Nephron (organoid): ENCODE data around the gene MT1HL1.

Source experiments
- H3K27ac Mint-ChIP-seq, 3 experiments: 2 replicates each; pipeline ENCODE4 v1.8.0; 2020; ENCODE audit warnings: mixed read lengths in 3 of 3, mild to moderate bottlenecking in 2 of 3, moderate library complexity in 1 of 3
- H3K27me3 Mint-ChIP-seq: 2 replicates; pipeline ENCODE4 v1.8.0; 2021; ENCODE audit warnings: low read depth, mild to moderate bottlenecking, moderate library complexity, mixed read lengths
- H3K36me3 Mint-ChIP-seq: 2 replicates; pipeline ENCODE4 v1.8.0; 2020; ENCODE audit warnings: low read depth, mixed read lengths
- H3K4me1 Mint-ChIP-seq: 2 replicates; pipeline ENCODE4 v1.8.0; 2020; ENCODE audit warnings: mixed read lengths
- H3K4me3 Mint-ChIP-seq, 3 experiments: 2 replicates each; pipeline ENCODE4 v1.8.0; 2020; ENCODE audit warnings: mild to moderate bottlenecking in 3 of 3, mixed read lengths in 3 of 3, moderate library complexity in 2 of 3
- H3K9me3 Mint-ChIP-seq: 2 replicates; pipeline ENCODE4 v1.8.0; 2020; ENCODE audit warnings: mixed read lengths
- CTCF ChIP-seq, 3 experiments: fragments of 200-600 bp; sonication (generic); IDR thresholded peaks; one replicate each; pipeline ENCODE4 v1.5.0; 2021; ENCODE audit warnings: antibody characterized with exemption in 3 of 3; ENCODE audit not compliant: unreplicated experiment in 3 of 3

Gene MT1HL1

GRCh38 chr1:237043846-237044636, 39.8 kb upstream of the MT1HL1 start:
- peak overlapping the region; percentile 80 to 94 (median 80) for H3K4me3 Mint-ChIP-seq
- no peak for TF ChIP-seq CTCF (IDR thresholded peaks at IDR 0.05; ENCODE audit: unreplicated experiment in 3 of 3)
- H3K9me3 Mint-ChIP-seq: no peaks in the 10 kb centered on the region
- no peak overlapping the region for H3K27ac Mint-ChIP-seq
- peaks cover 20% of the 10 kb centered on the region for H3K4me1 Mint-ChIP-seq
- no peaks in the 10 kb centered on the region for H3K36me3 Mint-ChIP-seq
- H3K27me3 Mint-ChIP-seq: peaks cover 19% of the 10 kb centered on the region

- Mint-ChIP-seq H3K9me3 (no peaks in the 10 kb centered on the region), H3K4me1 (peaks cover 20% of the 10 kb centered on the region), H3K36me3 (no peaks in the 10 kb centered on the region), H3K27me3 (peaks cover 19% of the 10 kb centered on the region), H3K4me3 (peak overlapping the region; percentile 80 to 94 (median 80)), H3K27ac (no peak overlapping the region)
- TF ChIP-seq CTCF (IDR thresholded peaks at IDR 0.05; ENCODE audit: unreplicated experiment in 3 of 3): no peak
These were observed 38.8 kb upstream of the MT1HL1 start for GRCh38 chr1:237042892-237043576.

- Mint-ChIP-seq H3K36me3 (no peaks in the 10 kb centered on the region), H3K27me3 (peaks cover 19% of the 10 kb centered on the region), H3K4me1 (peaks cover 20% of the 10 kb centered on the region), H3K4me3 (peak overlapping the region; percentile 80 to 94 (median 80)), H3K27ac (no peak overlapping the region), H3K9me3 (no peaks in the 10 kb centered on the region)
- TF ChIP-seq CTCF (IDR thresholded peaks at IDR 0.05; ENCODE audit: unreplicated experiment in 3 of 3): no peak
These were observed 38.3 kb upstream of the MT1HL1 start for GRCh38 chr1:237042526-237042891.

- no peak within 1 kb of the TSS for H3K27ac Mint-ChIP-seq
- H3K27me3 Mint-ChIP-seq: peaks cover 19% of the 10 kb centered on the region
- H3K36me3 Mint-ChIP-seq: no peaks in the 10 kb centered on the region
- peak within 1 kb of the TSS; percentile 80 to 95 (median 90) for H3K4me3 Mint-ChIP-seq
- H3K4me1 Mint-ChIP-seq: peaks cover 20% of the 10 kb centered on the region
- H3K9me3 Mint-ChIP-seq: no peaks in the 10 kb centered on the region
- peak; percentile 60 to 71 (median 64) for TF ChIP-seq CTCF (IDR thresholded peaks at IDR 0.05; ENCODE audit: unreplicated experiment in 3 of 3)
These were observed 37.7 kb upstream of the MT1HL1 start, which contains the start of gene RYR2 for GRCh38 chr1:237041795-237042525. TSS of gene RYR2 (plus strand) at chr1:237042184. CDS start at chr1:237042522, 338 bp downstream.

GRCh38 chr1:237041461-237041794, 37.2 kb upstream of the MT1HL1 start:
- no peaks in the 10 kb centered on the region for H3K36me3 Mint-ChIP-seq
- H3K4me1 Mint-ChIP-seq: peaks cover 20% of the 10 kb centered on the region
- H3K4me3 Mint-ChIP-seq: peak overlapping the region; percentile 79 to 95 (median 90)
- no peaks in the 10 kb centered on the region for H3K9me3 Mint-ChIP-seq
- TF ChIP-seq CTCF (IDR thresholded peaks at IDR 0.05; ENCODE audit: unreplicated experiment in 3 of 3): no peak
- peaks cover 19% of the 10 kb centered on the region for H3K27me3 Mint-ChIP-seq
- no peak overlapping the region for H3K27ac Mint-ChIP-seq
